ENCODE measurements around the gene KIAA2012. TPM values are rescaled to one million over a fixed set of nuclear protein-coding genes. Genes with fewer than 3 reads are reported as not detected.

The KIAA2012 gene
- total and polyA plus RNA-seq, 4 experiments from 2014 or later = not detected

Other genes with a start within 250 kb of the KIAA2012 start
- under 1 TPM; 0.47 to 0.61 TPM for gene FZD7, start 39.4 kb upstream of the KIAA2012 start, total RNA-seq
- not detected for gene FZD7, start 39.4 kb upstream of the KIAA2012 start, polyA plus RNA-seq
- 10 to 100 TPM; 53.2 to 53.5 TPM for gene SUMO1, start 165.3 kb downstream of the KIAA2012 start, total RNA-seq
- gene SUMO1, start 165.3 kb downstream of the KIAA2012 start, polyA plus RNA-seq = 100 to 1,000 TPM; 143 to 262 TPM
- gene NOP58, start 192.5 kb downstream of the KIAA2012 start, total RNA-seq = 100 to 1,000 TPM; 114 to 123 TPM
- gene NOP58, start 192.5 kb downstream of the KIAA2012 start, polyA plus RNA-seq = 100 to 1,000 TPM in 1 of 2 donors, 10 to 100 TPM in 1; 90.6 to 102 TPM